Mesodermal cell (in vitro differentiated cells): ENCODE data around the gene ABCG2.
"Not testable (repeated sequence)": the region's sequence is repeated elsewhere in the genome, so short reads cannot be mapped to it uniquely, and the experiment has no call there.

Experiments
- H3K27ac ChIP-seq: 2 replicates; pipeline ENCODE4 v1.7.0; 2013; ENCODE audit warnings: mild to moderate bottlenecking, low read depth, low read length, moderate library complexity; ENCODE audit not compliant: severe bottlenecking
- H3K36me3 ChIP-seq: 2 replicates; pipeline ENCODE4 v1.7.1; 2013; ENCODE audit warnings: mild to moderate bottlenecking, low read length, moderate library complexity; ENCODE audit not compliant: control insufficient read depth, insufficient read depth
- H3K4me1 ChIP-seq: one replicate; pipeline ENCODE4 v1.7.1; 2013; ENCODE audit warnings: mild to moderate bottlenecking, low read length; ENCODE audit not compliant: insufficient read depth, control insufficient read depth, poor library complexity, severe bottlenecking
- H3K4me3 ChIP-seq: 2 replicates; pipeline ENCODE4 v1.7.0; 2013; ENCODE audit warnings: low read length, control low read depth, mild to moderate bottlenecking; ENCODE audit not compliant: insufficient read depth, poor library complexity, severe bottlenecking; ENCODE audit errors: extremely low read depth
- H3K9me3 ChIP-seq: 2 replicates; pipeline ENCODE4 v1.7.1; 2013; ENCODE audit warnings: mild to moderate bottlenecking, low read length, moderate library complexity; ENCODE audit not compliant: control insufficient read depth
- WGBS, 2 experiments: methylation state at CpG; one replicate each; pipeline ENCODE4 v1.1.5; 2013; ENCODE audit warnings: missing lambda C conversion rate in 2 of 2; ENCODE audit not compliant: insufficient coverage in 2 of 2; 5-methylcytosine and 5-hydroxymethylcytosine counted together

ABCG2 gene

GRCh38 chr4:88143504-88143903, 14.9 kb downstream of the ABCG2 start:
- Histone ChIP-seq H3K4me3 (no peak overlapping the region), H3K4me1 (peaks cover 9% of the 10 kb centered on the region), H3K9me3 (no peaks in the 10 kb centered on the region), H3K27ac (peak overlapping the region; percentile 26), H3K36me3 (no peaks in the 10 kb centered on the region)
- 63% methylated on average over 1 of the region's 2 CpGs; no CpG with 5 or more reads in 1 of the 2 experiments for WGBS, 2 experiments

GRCh38 chr4:88138561-88138960, 19.9 kb downstream of the ABCG2 start:
- Histone ChIP-seq H3K27ac (peak overlapping the region; percentile 42), H3K4me3 (no peak overlapping the region), H3K9me3 (no peaks in the 10 kb centered on the region), H3K4me1 (peaks cover 10% of the 10 kb centered on the region), H3K36me3 (no peaks in the 10 kb centered on the region)
- 76% methylated on average over 2 of the region's 2 CpGs; no CpG with 5 or more reads in 1 of the 2 experiments for WGBS, 2 experiments

- Histone ChIP-seq H3K4me1 (peaks cover 6% of the 10 kb centered on the region), H3K27ac (no peak overlapping the region), H3K9me3 (no peaks in the 10 kb centered on the region), H3K36me3 (no peaks in the 10 kb centered on the region), H3K4me3 (no peak overlapping the region)
- no CpG with 5 or more reads among the region's 2 CpGs for WGBS, 2 experiments
These were observed 21.3 kb downstream of the ABCG2 start for GRCh38 chr4:88137112-88137511.

GRCh38 chr4:88136249-88136648, 22.2 kb downstream of the ABCG2 start:
- Histone ChIP-seq H3K4me1 (peaks cover 6% of the 10 kb centered on the region), H3K36me3 (no peaks in the 10 kb centered on the region), H3K9me3 (no peaks in the 10 kb centered on the region), H3K4me3 (no peak overlapping the region), H3K27ac (no peak overlapping the region)
- WGBS, 2 experiments = 57 to 100% methylated on average over 1 of the region's 3 CpGs

- WGBS, 2 experiments = 92 to 97% methylated on average over 3 of the region's 3 CpGs
These were observed 23.1 kb downstream of the ABCG2 start for GRCh38 chr4:88135356-88135663.

GRCh38 chr4:88134536-88135355, 23.7 kb downstream of the ABCG2 start:
- H3K4me1 ChIP-seq = peaks cover 6% of the 10 kb centered on the region
- H3K27ac ChIP-seq = no peak overlapping the region
- H3K4me3 ChIP-seq = no peak overlapping the region
- 87 to 88% methylated on average over 1 to 3 of the region's 3 CpGs for WGBS, 2 experiments
- no peaks in the 10 kb centered on the region for H3K36me3 ChIP-seq
- H3K9me3 ChIP-seq = no peaks in the 10 kb centered on the region

More at GRCh38 chr4:88135356-88135663, 23.1 kb downstream of the ABCG2 start:
- Histone ChIP-seq H3K9me3 (no peaks in the 10 kb centered on the region), H3K27ac (no peak overlapping the region), H3K4me3 (no peak overlapping the region), H3K36me3 (no peaks in the 10 kb centered on the region), H3K4me1 (peaks cover 6% of the 10 kb centered on the region)

- no peaks in the 10 kb centered on the region for H3K36me3 ChIP-seq
- H3K4me3 ChIP-seq = no peak overlapping the region
- no peaks in the 10 kb centered on the region for H3K9me3 ChIP-seq
- no peak overlapping the region for H3K27ac ChIP-seq
- peaks cover 6% of the 10 kb centered on the region for H3K4me1 ChIP-seq
- 100% methylated on average over 1 of the region's 1 CpG; no CpG with 5 or more reads in 1 of the 2 experiments for WGBS, 2 experiments
These were observed 24.3 kb downstream of the ABCG2 start for GRCh38 chr4:88134111-88134510.

GRCh38 chr4:88130544-88131305, 27.7 kb downstream of the ABCG2 start:
- Histone ChIP-seq H3K4me3 (no peak overlapping the region), H3K27ac (no peak overlapping the region), H3K9me3 (no peaks in the 10 kb centered on the region), H3K4me1 (no peaks in the 10 kb centered on the region), H3K36me3 (no peaks in the 10 kb centered on the region)
- WGBS, 2 experiments = 90 to 91% methylated on average over 6 to 7 of the region's 9 CpGs

- Histone ChIP-seq H3K9me3 (no peaks in the 10 kb centered on the region), H3K36me3 (no peaks in the 10 kb centered on the region), H3K4me1 (no peaks in the 10 kb centered on the region), H3K4me3 (no peak overlapping the region), H3K27ac (no peak overlapping the region)
- WGBS, 2 experiments = 92 to 100% methylated on average over 2 to 4 of the region's 5 CpGs
These were observed 28.4 kb downstream of the ABCG2 start for GRCh38 chr4:88130003-88130402.

GRCh38 chr4:88122260-88122659, 36.2 kb downstream of the ABCG2 start:
- H3K4me3 ChIP-seq, H3K4me1 ChIP-seq, H3K36me3 ChIP-seq, H3K27ac ChIP-seq: not testable (repeated sequence)
- peaks cover 19% of the 10 kb centered on the region for H3K9me3 ChIP-seq
- WGBS, 2 experiments = 77% methylated on average over 4 to 5 of the region's 5 CpGs

GRCh38 chr4:88119943-88120342, 38.5 kb downstream of the ABCG2 start:
- H3K4me1 ChIP-seq = no peaks in the 10 kb centered on the region
- no peaks in the 10 kb centered on the region for H3K36me3 ChIP-seq
- H3K4me3 ChIP-seq = no peak overlapping the region
- H3K27ac ChIP-seq = no peak overlapping the region
- 85 to 95% methylated on average over 2 of the region's 2 CpGs for WGBS, 2 experiments
- peaks cover 19% of the 10 kb centered on the region for H3K9me3 ChIP-seq
